ENCODE measurements around the gene SUCLG1.

The SUCLG1 gene

GRCh38 chr2:84460670-84461069 lies 1.6 kb upstream of the SUCLG1 start:
- DNase-seq, result no peak

DNA sequence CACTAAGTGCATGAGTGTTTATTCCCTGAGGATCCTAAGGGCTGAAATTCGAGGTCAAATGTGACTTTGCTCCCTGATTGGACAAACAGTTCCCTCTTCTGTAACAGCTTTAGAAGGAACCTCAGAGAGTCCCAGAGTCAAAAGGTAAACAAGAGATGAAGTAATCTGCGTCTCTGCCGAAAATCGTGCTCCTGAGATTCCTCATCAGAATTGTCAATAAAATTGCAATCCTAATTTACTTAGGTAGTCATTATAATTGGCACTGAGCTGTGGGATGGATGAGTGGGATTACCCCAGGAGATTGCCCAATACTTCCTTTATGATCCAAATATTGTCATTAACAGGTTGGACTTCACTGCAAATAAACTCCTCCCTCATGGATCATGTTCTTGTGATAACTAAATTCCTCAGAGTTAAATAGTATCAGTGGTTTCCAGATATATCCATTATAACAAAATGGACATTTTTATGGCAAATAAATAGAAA lies 907 bp upstream of the SUCLG1 start:
- DNase-seq, result no peak

DNA sequence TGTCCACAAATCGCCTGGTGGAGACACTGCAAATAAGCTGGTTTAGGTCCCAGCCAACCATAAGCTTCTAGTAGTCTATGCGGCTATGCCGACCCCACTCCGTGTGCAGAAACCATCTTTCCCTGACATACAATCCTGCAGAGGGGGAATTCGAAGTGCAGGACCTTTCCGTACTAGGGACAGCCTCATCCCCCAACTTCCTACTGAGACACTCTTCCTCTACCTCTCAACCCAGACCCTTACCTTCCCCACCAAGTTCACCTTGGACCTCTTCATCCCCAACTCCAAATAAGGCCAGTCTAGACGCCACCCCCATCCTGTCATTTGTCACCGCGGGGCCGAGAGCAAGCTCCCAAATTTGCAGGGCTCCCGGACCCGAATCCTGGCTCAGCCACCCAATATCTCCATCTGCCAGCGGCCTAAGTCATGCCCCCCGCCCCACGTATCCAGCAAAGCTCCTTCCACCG lies 496 bp downstream of the SUCLG1 start:
- DNase-seq, result peak; percentile 3

DNA sequence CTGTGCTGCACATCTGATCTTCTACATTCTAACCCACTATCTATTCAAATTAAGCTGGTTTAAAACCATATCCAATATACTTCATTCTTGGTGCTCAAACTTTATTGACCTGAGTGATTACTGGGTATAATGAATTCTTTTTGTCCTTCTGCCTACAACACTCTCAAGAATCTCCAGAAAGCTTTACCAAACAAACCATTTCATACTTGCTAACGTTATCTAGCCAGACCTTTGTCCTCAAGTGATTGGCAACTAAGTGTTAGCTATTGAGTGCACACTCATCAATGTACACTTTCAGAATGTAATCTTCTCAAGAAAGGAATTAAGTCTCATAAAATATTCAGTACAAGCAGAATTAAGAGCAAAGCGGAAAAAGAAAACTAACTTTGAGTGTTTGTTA lies 1.4 kb downstream of the SUCLG1 start:
- no peak for DNase-seq

DNA sequence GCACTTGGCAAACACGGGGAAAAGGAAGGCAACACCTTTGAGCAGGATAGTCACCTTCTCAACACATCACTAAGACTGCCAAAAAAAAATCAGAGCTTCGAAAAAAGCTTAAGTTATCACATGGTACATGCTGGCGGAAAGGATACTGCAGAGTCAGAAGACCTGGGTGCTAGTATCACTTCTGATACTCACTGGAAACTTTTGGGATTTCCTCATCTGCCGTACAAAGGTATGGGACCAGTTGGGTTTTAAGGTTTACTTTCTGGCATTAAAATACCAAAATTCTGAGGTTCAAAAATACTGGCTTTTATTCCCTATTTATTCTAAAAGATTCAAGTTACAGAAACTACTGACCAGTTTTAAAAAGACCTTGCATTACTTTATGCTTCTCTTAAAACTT lies 2.9 kb downstream of the SUCLG1 start:
- no peak for DNase-seq

- no peak for DNase-seq
Observed at GRCh38 chr2:84454581-84454980, 4.5 kb downstream of the SUCLG1 start.

- DNase-seq, result no peak
Observed at GRCh38 chr2:84452624-84453023, 6.5 kb downstream of the SUCLG1 start.

GRCh38 chr2:84451579-84451978 lies 7.5 kb downstream of the SUCLG1 start:
- DNase-seq, result no peak

DNA sequence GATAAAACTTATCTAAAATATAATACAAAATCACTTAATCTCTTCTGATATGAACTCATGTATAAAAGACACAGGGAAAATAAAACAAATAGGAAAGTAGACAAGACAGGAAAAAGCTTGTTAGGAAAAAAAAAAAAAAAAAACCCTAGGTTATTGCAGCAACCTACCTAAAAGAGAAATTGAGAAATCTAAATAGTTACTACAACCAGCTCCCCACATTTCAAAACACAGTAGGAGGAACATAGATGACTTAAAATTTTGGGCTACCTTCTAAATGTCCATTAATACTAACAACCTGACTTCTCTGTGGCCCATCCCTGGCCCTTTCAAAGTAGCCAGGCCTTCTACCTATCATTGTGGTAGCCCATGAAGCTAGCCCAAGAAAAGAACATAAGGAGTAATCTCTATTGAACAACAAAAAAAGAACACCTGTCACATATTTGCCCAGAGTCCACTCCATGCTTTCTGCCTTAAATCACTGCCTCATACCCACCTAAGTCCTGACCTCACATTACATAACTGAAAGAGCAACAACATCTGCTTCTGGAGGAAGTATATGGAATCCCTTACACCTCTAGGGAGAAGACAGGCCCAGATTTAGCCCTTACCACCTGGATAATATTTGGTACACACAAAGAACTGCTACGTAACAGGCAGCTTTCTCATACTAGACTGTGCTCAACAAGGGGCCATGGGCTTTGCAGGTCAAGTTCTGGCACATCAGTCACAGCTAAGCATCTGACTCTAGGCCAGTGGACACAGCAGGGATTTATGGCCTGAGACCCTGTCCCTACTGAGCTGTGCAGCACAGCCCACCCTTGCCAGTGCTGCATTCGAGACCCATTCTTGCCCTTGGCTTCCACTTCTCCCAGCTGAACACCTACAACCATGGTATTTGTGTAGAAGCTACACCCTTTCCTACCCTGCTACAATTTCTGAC lies 8.5 kb downstream of the SUCLG1 start:
- no peak for DNase-seq

- DNase-seq, result no peak
Observed at GRCh38 chr2:84449711-84450110, 9.4 kb downstream of the SUCLG1 start.

GRCh38 chr2:84449055-84449454 lies 10.0 kb downstream of the SUCLG1 start:
- no peak for DNase-seq

DNA sequence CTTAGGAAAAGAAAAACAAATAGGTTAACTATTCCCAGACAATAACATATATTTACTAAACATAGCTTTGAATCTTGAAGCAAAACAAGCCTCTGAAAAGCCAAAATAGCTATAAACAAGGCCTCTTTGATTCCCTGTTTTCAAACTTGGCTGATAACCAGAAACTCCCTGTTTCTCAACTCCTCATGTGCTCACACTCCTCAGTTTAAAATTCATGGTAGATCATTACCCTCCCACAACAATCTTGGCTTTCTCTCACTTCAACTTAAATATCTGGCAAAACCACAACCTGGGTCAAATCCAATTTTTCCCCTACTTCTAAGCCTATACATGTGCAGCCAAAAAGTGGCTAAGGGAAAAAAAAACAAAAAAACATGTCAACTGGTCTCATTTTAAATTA lies 15.6 kb downstream of the SUCLG1 start:
- DNase-seq, result no peak

DNA sequence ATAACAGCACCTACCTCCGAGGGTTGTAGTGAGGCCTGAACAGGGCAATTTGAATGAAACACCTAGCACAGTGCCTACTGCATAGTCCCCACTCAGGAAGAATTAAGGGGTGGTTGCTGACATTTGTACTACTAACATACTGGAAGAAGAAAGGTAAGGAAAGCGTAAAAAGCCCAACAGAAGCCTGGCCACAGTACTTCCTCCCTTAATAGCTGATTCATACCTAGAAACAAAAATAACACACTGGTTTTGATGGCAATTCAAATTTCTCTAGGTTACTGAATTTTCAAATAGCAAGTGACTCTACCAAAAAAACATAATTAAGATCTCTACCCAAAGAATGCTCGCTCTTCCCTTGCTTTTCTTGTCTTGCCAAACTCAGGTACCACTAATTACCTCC lies 16.2 kb downstream of the SUCLG1 start:
- no peak for DNase-seq

DNA sequence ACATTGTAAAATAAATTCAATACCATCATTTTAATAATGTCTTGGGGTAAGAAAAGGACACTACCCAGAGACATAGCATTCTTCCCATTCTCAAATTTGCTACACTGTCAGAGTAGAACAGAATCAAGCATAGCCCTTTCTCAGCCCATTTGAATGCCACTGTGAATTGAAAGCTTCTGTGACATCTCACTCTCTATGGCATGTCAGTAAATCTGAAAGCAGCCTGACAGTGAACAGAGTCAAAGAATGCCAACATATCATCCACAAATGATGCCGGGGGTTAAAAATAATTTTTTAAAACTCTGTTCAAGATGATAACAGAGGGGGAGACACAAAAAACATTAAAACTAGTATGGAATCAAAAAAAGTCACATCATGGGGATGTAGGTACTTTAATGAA lies 17.6 kb downstream of the SUCLG1 start:
- DNase-seq, result no peak

GRCh38 chr2:84441036-84441435 lies 18.0 kb downstream of the SUCLG1 start:
- no peak for DNase-seq

- DNase-seq, result peak; percentile 51
Observed at GRCh38 chr2:84435345-84436025, 23.6 kb downstream of the SUCLG1 start.

- no peak for DNase-seq
Observed at GRCh38 chr2:84429328-84429727, 29.8 kb downstream of the SUCLG1 start.

GRCh38 chr2:84427235-84428138 lies 31.6 kb downstream of the SUCLG1 start:
- peak; percentile 74 for DNase-seq

GRCh38 chr2:84425310-84425709 lies 33.8 kb downstream of the SUCLG1 start:
- no peak for DNase-seq

GRCh38 chr2:84424152-84424551 lies 34.9 kb downstream of the SUCLG1 start:
- DNase-seq, result peak; percentile 9

DNA sequence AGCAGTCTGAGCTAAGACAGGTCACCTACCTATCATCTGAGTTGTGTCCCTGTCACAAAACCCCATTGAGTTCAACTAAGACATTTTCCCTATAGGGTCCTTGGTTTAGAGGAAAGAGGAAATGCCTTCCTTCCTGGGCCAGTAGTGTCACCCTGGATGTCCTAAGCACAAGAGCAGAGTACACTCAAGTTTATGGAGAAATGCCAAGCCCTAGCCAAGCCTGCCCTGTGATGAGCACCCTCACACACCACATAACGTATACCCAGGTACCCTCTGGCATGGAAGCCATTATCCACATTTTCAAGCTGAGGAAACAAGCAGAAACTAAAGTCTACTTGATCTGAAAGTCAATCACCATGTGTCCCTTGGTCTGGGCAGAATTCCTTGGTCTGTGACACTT lies 37.3 kb downstream of the SUCLG1 start:
- no peak for DNase-seq

GRCh38 chr2:84421197-84421596 lies 37.9 kb downstream of the SUCLG1 start:
- DNase-seq, result no peak

All from kidney glomerular epithelial cell (primary cell).